Loucy (cell line): ENCODE results near the gene SDK2.

ENCODE experiments used
- H2AFZ ChIP-seq: fragments of 200-600 bp; sonication (generic); 2 replicates; pipeline ENCODE4 v1.6.0; 2016; ENCODE audit warnings: antibody characterized with exemption, mild to moderate bottlenecking, low read length, moderate library complexity
- H3F3A ChIP-seq: fragments of 200-600 bp; 2 replicates; pipeline ENCODE4 v1.6.0; 2016; ENCODE audit warnings: antibody characterized with exemption, low read depth, mild to moderate bottlenecking
- H3K27me3 ChIP-seq: fragments of 200-600 bp; sonication (generic); 2 replicates; pipeline ENCODE4 v1.6.1; 2014; ENCODE audit warnings: low read length, mild to moderate bottlenecking; ENCODE audit not compliant: insufficient read depth, poor library complexity, severe bottlenecking
- H3K36me3 ChIP-seq: fragments of 200-600 bp; sonication (generic); 2 replicates; pipeline ENCODE4 v1.6.1; 2016; ENCODE audit warnings: low read length; ENCODE audit not compliant: insufficient read depth
- H3K4me1 ChIP-seq: fragments of 200-600 bp; sonication (generic); 2 replicates; pipeline ENCODE4 v1.5.1; 2014; ENCODE audit warnings: low read length, mild to moderate bottlenecking; ENCODE audit not compliant: insufficient read depth, poor library complexity, severe bottlenecking
- H3K4me2 ChIP-seq: fragments of 200-600 bp; sonication (generic); 2 replicates; pipeline ENCODE4 v1.6.0; 2014; ENCODE audit warnings: antibody characterized with exemption, low read length, low read depth, mild to moderate bottlenecking; ENCODE audit not compliant: poor library complexity, severe bottlenecking
- H3K4me3 ChIP-seq: fragments of 200-600 bp; sonication (generic); 2 replicates; pipeline ENCODE4 v1.5.1; 2014; ENCODE audit warnings: low read length, mild to moderate bottlenecking, mixed read lengths; ENCODE audit not compliant: poor library complexity, severe bottlenecking
- H3K79me2 ChIP-seq: fragments of 200-600 bp; sonication (generic); 2 replicates; pipeline ENCODE4 v1.6.1; 2014; ENCODE audit warnings: low read length; ENCODE audit not compliant: insufficient read depth
- H3K9ac ChIP-seq: fragments of 200-600 bp; sonication (generic); 2 replicates; pipeline ENCODE4 v1.6.0; 2014; ENCODE audit warnings: mild to moderate bottlenecking, low read depth, low read length, moderate library complexity; ENCODE audit not compliant: poor library complexity, severe bottlenecking
- H3K9me2 ChIP-seq: fragments of 200-600 bp; sonication (generic); replicated peaks from 2 replicates; pipeline ENCODE4 v1.6.1; 2016; ENCODE audit warnings: low read depth, low read length, mixed read lengths
- H3K9me3 ChIP-seq: fragments of 200-600 bp; sonication (generic); 2 replicates; pipeline ENCODE4 v1.6.1; 2014; ENCODE audit warnings: mild to moderate bottlenecking, antibody characterized with exemption, low read length, low read depth; ENCODE audit not compliant: insufficient read depth
- H4K20me1 ChIP-seq: fragments of 200-600 bp; sonication (generic); 2 replicates; pipeline ENCODE4 v1.6.0; 2014; ENCODE audit warnings: antibody characterized with exemption, low read length, mild to moderate bottlenecking; ENCODE audit not compliant: insufficient read depth, poor library complexity, severe bottlenecking
- EZH2phosphoT487 ChIP-seq: fragments of 200-600 bp; IDR thresholded peaks from 2 replicates; pipeline ENCODE4 v1.6.1; 2018; ENCODE audit warnings: antibody characterized with exemption, mild to moderate bottlenecking, moderate library complexity, borderline replicate concordance
- TF ChIP-seq, protein P1 (sequence below): fragments of 200-600 bp; sonication (generic); conservative IDR thresholded peaks from 2 replicates; pipeline ENCODE4 v1.5.1; 2014; ENCODE audit warnings: mild to moderate bottlenecking, antibody characterized with exemption, low read length

Gene SDK2

DNA sequence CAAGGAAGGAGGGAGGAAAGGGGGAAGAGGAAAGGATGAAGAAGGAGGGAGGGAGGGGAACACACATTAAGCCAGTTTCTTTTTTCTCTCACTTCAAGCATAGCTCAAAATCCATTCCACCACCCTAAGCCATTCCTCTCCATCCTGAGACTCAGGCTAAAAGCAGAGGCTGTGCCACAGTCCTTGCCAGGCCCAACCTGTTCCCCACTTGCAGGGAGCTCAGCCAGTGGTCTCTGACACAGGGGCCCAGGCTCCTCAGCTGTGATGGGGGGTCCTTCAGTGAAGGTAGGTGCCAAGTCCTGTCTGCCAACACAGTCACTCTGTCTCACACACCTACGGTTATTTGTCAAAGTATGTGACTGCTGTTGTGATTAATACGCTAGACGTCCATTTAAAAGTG, 44.6 kb downstream of the SDK2 start:
- Histone ChIP-seq H2AFZ (no peak overlapping the region), H3K9me3 (no peaks in the 10 kb centered on the region), H3K4me1 (peaks cover 18% of the 10 kb centered on the region), H3K9ac (no peak overlapping the region), H3K4me2 (no peak overlapping the region), H3F3A (no peaks in the 10 kb centered on the region), H3K27me3 (no peaks in the 10 kb centered on the region), H3K4me3 (no peak overlapping the region), H3K79me2 (peaks cover 69% of the 10 kb centered on the region; the same call in 1 of the 2 replicates), H3K9me2 (no peaks in the 10 kb centered on the region), H3K36me3 (peaks cover 3% of the 10 kb centered on the region; the same call in 1 of the 2 replicates), H4K20me1 (no peaks in the 10 kb centered on the region)
- TF ChIP-seq, protein P1, sequence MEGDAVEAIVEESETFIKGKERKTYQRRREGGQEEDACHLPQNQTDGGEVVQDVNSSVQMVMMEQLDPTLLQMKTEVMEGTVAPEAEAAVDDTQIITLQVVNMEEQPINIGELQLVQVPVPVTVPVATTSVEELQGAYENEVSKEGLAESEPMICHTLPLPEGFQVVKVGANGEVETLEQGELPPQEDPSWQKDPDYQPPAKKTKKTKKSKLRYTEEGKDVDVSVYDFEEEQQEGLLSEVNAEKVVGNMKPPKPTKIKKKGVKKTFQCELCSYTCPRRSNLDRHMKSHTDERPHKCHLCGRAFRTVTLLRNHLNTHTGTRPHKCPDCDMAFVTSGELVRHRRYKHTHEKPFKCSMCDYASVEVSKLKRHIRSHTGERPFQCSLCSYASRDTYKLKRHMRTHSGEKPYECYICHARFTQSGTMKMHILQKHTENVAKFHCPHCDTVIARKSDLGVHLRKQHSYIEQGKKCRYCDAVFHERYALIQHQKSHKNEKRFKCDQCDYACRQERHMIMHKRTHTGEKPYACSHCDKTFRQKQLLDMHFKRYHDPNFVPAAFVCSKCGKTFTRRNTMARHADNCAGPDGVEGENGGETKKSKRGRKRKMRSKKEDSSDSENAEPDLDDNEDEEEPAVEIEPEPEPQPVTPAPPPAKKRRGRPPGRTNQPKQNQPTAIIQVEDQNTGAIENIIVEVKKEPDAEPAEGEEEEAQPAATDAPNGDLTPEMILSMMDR, result no peak
- TF ChIP-seq EZH2phosphoT487, result no peak

DNA sequence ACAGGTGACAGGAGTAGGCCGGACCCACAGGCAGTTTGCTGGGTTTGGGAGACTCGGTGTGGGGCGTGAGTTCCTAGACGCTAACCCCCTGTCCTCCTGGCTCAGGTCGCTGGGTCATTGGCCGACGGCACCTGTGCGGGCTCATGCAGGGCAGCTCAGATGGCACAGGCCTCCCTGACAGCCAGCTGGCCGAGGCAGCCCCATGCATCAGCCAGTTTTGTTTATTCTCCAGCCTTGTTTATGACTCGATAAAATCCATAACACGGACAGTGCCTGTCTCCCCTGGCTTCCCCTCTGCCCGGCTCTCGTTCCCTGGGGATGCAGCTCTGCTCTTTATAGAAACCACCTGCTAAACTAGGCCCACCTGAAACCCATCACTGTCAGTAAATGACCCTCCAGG, 46.0 kb downstream of the SDK2 start:
- no peak for TF ChIP-seq EZH2phosphoT487
- TF ChIP-seq, protein P1, result no peak
- peaks cover 32% of the 10 kb centered on the region for H3K4me1 ChIP-seq
- H3K9me2 ChIP-seq, result no peaks in the 10 kb centered on the region
- no peaks in the 10 kb centered on the region for H4K20me1 ChIP-seq
- no peak overlapping the region for H3K4me3 ChIP-seq
- H3K36me3 ChIP-seq, result peaks cover 3% of the 10 kb centered on the region; the same call in 1 of the 2 replicates
- H3K27me3 ChIP-seq, result no peaks in the 10 kb centered on the region
- H3K9ac ChIP-seq, result no peak overlapping the region
- peaks cover under 1% of the 10 kb centered on the region; the same call in 1 of the 2 replicates for H3F3A ChIP-seq
- H3K4me2 ChIP-seq, result no peak overlapping the region
- peaks cover 74% of the 10 kb centered on the region; the same call in 1 of the 2 replicates for H3K79me2 ChIP-seq
- H2AFZ ChIP-seq, result no peak overlapping the region
- H3K9me3 ChIP-seq, result no peaks in the 10 kb centered on the region

DNA sequence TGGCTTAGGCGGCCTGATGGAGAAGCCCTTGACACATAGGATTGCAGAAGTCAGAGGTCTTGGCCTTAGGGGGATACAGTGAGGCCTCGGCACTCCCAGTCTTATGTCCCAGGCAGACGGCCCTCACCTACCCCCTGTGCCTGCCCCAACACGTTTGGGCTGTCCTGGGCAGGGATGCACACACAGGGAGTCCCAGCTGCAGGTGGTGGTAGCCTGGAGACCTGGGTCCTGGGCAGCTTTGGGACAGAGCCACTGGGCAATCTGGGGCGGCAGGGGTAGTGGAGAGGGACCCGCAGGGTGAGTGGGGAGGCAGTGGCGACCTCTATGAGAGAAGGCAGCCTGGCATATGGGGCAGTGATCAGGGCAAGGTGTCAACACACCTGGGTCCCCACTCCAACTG, 48.3 kb downstream of the SDK2 start:
- Histone ChIP-seq H3F3A (peaks cover 12% of the 10 kb centered on the region), H3K4me3 (no peak overlapping the region), H3K27me3 (no peaks in the 10 kb centered on the region), H3K4me1 (peaks cover 47% of the 10 kb centered on the region), H3K9ac (peak overlapping the region; percentile 82), H3K9me2 (no peaks in the 10 kb centered on the region), H4K20me1 (no peaks in the 10 kb centered on the region), H3K9me3 (no peaks in the 10 kb centered on the region), H2AFZ (no peak overlapping the region), H3K79me2 (peaks cover 59% of the 10 kb centered on the region; the same call in 1 of the 2 replicates), H3K36me3 (peaks cover 3% of the 10 kb centered on the region; the same call in 1 of the 2 replicates), H3K4me2 (peak overlapping the region; percentile 77)
- no peak for TF ChIP-seq EZH2phosphoT487
- TF ChIP-seq, protein P1, result no peak
